Kidney tubule cell (primary cell): ENCODE measurements around the gene PET100.

Source experiments
- DNase-seq: peaks from one replicate; pipeline ENCODE4 v3.0.0-alpha.2; 2018; ENCODE audit warnings: low spot score

PET100 gene

DNA sequence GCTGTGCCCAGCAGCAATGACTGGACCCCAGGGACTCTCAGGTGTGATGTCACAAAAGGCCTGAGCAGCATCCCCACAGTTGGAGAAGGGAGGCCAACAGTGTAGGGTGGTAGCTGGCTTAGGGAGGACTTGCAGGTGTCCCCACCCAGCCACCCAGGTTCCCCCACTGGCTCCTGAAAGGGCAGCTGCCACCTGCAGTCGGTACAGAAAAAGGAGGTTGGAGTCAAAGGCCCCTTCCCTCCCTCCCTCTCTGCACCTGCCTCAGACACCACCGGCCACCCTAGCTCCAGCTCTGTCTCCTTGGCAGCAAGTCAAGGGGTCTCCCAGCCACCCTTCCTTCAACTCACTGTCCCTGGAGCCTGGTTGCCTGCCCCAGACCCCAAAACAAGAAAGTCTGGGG lies 4.1 kb downstream of the PET100 start, which contains the start of gene PCP2:
Gene PCP2 (minus strand): TSS at position 22 of the 400 bp plus-strand sequence. CDS start 262 bp downstream, outside the sequence.
- DNase-seq, result no peak

DNA sequence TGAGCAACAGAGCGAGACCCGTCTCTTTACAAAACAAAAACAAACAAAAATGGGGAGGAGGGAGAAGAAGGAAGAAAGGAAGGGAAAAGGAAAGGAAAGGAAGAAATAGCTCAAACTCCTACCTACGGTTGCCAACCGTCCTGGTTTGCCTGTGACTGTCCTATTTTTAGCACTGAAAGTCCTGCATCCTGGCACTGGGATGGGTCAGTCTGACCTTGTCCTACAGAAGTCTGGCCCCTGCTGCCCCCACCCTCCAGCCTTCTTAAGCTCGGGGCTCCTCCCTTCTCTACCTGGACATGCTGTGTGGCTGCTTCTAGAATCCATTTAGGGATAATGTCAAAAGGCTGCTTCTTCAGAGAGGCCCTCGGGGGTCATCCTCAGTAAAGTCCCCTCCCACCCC lies 6.1 kb downstream of the PET100 start:
- no peak for DNase-seq

DNA sequence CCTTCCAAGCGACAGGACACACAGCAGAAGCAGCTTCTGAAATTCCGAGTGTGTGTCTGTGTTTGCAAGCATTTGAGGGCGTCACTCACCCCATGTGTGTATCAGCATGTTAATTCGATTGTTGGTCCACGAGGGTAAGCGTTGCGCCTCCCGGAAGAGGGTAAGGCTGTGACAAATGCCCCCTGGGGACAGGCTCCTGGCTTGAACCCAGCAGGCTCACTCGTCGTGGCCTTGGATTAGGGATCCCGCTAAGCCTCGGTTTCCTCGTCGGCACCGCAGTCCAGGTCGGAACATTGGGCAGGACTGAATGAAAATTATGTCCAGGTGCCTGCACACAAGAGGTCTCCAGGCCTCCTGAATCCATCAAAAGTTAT lies 6.7 kb downstream of the PET100 start:
- DNase-seq, result no peak

DNA sequence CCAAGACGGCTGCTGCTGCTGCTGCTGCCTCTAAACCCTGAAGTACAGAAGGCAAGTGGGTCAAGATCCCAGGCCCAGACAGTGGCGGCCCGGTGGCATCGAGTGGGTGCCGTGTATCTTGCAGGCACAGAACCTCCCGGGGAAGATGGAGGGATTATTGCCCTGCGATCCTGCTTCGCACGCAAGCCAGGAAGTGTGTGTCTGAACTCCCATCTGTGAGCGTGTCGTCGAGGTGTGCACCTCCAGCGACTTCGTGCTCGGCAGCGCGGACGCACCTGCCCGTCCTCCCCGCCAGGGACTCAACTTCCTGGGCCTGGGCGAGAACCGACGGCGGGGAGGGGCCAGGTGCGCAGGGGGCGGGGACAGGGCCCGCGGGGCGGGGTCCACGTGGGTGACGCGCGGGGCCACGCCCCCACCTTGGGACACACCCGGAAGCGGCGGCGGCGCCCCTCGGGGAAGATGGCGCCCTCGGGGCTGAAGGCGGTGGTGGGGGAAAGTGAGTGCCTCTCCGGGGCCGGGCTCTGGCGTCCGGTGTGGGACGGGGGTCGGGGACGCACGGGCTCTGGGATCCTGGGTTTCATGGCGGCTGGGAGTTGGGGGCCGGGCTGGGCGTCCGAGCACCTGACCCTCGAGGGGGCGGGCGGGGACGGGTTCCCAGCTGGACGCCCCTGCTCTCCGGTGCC lies 7.2 kb downstream of the PET100 start, which contains the start of gene STXBP2:
Gene STXBP2 (plus strand): TSS at position 420 of the 683 bp plus-strand sequence. CDS start 40 bp downstream, at position 460.
- DNase-seq, result peak; percentile 88

DNA sequence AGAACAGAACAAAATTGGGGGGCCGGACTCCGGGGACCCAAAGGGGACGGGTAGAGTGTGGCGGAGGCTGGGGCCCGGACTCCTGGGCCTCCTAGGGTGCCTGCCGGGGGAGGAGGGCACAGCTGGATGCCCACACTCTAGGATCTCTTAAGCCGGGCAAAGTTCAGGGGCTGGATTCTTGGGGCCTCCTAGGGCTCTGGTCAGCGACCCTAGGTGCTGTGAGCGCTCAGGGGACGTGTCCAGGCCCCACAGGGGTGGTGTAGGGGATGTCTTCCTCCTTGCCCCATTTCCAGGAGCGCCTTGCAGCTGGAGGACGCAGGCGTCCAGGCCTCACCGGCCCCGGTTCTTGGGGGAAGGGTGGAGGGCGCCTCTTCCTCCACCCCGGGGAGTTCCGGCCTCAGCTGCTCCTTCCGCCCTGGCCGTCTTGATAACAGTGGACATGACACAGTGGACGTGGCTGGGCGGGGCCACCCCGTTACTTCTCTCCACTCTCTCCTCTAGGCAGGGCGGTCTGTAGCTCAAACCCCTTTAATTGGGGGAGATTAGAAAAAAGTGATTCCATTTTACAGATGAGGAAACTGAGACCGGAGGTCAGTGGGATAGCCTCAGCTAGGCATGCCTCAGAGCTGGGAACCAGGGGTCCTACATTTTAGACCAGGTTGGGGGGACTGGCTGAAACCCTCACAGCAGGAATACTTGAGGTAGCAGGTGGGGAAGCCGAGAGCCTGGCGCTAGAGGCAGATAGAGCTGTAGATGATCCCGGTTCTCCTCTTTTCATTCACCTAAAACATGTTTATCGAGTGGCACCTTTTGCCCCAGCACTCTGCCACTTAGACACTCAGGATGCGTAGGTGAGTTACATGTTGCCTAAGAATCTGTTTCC lies 8.0 kb downstream of the PET100 start:
- peak; percentile 56 for DNase-seq

DNA sequence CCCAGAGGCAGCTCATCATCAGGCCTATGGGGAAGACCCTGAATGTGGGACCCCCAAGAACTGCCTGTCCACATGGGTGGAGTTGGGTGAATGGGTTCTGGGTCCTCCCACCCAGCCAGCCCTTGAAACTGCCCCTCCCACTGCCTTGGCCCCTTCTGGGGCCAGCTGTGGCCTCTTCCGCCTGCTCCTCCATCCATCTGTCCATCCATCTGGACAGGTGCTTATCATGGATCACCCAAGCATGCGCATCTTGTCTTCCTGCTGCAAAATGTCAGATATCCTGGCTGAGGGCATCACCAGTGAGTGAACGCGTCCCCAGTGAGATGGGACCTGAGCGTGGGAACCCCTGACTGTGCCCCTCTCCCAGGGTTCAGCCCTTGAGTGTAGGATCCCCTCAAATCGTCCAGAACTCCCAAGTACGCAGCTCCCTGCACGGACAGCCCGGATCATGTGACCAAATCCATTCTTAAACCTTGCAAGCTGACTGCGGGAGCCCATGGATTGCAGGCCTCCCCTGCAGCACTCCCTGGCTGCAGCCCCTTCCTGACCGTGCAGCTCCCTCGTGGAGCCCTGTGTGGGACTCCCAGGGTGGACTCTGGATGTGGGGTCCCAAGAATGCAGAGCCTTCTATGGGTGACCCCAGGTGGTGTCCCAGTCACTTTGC lies 9.3 kb downstream of the PET100 start:
- no peak for DNase-seq

DNA sequence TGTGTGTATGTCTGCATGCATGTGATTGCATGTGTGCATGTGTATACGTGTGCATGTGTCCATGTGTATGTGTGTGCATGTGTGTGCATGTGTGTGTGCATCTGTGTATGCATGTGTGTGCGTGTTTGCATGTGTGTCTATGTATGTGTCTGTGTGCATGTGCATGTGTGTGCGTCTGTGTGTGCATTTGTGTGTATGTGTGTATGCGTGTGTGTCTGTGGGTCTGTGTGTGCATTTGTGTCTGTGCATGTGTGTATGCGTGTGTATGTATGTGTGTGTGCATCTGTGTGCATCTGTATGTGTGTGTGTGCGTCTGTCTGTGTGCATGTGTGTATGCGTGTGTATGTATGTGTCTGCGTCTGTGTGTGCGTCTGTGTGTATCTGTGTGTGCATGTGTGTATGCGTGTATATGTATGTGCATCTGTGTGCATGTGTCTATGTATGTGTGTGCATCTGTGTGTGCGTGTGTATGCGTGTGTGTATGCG lies 10.3 kb downstream of the PET100 start:
- no peak for DNase-seq

DNA sequence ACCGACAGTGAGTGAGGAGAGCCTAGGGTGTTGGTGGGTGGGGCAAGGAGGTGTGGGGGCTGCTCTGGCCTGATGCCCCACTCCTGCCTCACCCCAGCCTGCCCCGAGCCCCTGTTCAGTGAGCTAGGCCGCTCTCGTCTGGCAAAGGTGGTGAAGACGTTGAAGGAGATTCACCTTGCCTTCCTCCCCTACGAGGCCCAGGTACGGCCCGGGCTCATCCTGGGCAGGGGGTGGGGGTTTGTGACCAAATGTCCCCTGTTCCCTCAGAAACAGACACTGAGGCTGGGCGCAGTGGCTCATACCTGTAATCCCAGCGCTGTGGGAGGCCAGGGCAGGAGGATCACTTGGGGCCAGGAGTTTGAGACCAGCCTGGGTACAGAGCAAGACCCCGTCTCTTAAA lies 11.2 kb downstream of the PET100 start:
- DNase-seq, result no peak

DNA sequence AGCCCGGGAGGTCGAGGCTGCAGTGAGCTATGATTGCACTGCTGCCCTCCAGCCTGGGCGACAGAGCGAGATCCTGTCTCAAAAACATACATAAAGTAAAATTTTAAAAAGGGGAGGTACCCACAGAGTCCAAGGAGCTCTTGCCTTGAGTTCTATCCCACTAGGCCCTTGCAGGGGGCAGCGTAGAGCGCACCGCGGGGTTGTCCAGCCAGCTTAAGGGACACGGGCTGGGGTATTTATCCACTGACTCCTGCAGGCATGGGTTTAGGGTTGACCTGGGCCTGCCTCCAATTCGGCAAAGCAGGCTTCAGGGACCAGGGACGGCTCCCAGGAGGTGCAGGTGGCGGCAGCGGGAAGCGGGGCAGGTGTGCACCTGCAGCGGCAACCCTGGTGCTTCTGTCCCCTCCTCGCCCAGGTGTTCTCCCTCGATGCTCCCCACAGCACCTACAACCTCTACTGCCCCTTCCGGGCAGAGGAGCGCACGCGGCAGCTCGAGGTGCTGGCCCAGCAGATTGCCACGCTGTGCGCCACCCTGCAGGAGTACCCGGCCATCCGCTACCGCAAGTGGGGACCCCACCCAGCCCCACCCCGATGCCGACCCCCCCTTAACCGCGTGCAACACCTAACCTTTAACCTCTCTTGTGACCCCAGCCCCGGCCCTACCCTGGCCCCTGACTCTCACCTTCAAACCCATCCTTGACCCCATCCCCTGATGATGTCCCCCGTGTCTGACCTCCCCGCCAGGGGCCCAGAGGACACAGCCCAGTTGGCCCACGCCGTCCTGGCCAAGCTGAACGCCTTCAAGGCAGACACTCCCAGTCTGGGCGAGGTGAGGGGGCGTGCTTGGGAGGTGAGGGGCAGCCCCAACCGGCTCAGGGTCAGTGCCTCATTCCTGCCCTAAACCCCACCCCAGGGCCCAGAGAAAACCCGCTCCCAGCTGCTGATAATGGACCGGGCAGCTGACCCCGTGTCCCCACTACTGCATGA lies 12.0 kb downstream of the PET100 start:
- DNase-seq, result no peak

DNA sequence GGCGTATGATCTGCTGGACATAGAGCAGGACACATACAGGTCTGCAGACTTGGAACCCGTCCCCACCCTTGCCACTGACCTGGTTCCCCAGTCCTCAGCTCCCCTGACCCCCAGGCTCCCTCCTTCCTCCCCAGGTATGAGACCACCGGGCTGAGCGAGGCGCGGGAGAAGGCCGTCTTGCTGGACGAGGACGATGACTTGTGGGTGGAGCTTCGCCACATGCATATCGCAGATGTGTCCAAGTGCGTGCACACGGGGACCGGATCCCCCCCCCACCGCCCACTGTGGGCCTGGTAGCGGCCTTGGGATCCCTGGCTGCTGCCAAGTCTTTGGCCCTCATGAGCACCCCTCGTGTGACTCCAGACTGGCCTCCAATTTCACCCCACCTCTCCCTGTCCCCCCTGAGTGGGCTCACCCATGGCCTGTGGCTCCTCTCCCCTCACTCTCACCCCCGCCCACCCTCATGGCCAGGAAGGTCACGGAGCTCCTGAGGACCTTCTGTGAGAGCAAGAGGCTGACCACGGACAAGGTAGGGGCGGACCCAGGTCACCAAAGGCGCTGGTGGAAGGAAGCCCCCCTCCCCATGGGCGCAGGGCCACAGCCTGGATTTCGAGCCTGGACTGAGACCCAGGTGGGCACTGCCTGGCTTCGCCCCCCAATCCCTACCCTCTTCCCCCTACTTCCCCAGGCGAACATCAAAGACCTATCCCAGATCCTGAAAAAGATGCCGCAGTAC lies 12.9 kb downstream of the PET100 start:
- DNase-seq, result no peak

DNA sequence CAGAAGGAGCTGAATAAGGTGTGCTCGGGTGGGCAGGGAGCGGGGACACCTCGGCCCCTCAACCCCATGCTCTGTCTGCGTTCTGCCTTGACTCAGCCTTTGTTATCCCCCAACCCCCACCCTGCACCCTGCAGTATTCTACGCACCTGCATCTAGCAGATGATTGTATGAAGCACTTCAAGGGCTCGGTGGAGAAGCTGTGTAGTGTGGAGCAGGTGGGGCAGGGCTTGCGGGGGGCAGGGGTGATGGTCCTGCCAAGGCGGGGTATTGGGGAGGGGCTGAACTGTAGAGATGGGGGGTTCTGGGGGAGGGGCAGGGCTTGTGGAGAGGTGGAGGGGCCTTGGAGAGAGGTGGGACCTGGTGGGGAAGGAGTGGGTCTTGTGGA lies 13.4 kb downstream of the PET100 start:
- DNase-seq, result no peak

DNA sequence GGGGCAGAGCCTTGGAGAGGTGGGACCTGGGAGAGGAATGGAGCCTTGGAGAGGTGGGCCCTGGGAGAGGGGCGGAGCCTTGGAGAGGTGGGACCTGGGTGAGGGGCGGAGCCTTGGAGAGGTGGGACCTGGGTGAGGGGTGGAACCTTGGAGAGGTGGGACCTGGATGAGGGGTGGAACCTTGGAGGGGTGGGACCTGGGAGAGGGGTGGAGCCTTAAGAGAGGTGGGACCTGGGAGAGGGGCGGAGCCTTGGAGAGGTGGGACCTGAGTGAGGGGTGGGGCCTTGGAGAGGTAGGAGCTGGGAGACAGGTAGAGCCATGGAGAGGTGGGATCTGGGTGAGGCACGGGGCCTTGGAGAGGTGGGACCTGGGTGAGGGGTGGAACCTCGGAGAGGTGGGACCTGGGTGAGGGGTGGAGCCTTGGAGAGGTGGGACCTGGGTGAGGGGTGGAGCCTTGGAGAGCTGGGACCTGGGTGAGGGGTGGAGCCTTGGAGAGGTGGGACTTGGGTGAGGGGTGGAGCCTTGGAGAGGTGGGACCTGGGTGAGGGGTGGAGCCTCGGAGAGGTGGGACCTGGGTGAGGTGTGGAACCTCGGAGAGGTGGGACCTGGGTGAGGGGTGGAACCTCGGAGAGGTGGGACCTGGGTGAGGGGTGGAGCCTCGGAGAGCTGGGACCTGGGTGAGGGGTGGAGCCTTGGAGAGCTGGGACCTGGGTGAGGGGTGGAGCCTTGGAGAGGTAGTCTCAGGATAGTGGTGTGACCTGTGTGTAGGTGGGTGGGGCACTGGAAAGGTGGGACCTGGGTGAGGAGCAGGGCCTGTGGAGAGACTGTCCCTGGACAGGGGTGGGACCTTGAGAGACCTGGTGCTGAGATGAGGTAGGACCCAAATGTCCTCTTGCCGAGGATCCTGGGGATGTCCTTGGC lies 14.3 kb downstream of the PET100 start:
- DNase-seq, result peak; percentile 39

DNA sequence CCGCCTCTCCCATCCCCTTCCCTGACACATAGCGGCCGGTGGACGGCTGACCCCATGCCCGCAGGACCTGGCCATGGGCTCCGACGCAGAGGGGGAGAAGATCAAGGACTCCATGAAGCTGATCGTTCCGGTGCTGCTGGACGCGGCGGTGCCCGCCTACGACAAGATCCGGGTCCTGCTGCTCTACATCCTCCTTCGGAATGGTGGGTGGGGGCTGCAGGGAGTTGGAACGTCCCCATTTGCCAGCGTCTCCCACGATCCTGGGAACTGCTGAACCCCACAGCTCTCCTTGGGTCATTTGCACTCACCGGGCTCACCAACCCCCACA lies 14.9 kb downstream of the PET100 start:
- no peak for DNase-seq

DNA sequence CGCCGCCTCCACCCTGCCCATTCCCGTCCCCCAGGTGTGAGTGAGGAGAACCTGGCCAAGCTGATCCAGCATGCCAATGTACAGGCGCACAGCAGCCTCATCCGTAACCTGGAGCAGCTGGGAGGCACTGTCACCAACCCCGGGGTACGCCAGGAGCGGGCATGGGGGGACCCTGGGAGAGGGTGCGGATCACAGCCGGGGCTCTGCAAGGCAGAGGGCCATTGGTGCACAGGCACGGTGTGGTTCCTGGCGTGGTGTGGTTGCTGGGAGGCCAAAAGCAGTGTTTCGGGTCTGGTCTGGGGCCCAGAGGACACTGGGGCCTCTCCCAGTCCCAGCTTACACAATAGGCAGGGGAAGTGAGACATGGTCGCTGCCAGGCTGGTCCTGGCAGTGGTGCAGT lies 15.6 kb downstream of the PET100 start:
- no peak for DNase-seq

DNA sequence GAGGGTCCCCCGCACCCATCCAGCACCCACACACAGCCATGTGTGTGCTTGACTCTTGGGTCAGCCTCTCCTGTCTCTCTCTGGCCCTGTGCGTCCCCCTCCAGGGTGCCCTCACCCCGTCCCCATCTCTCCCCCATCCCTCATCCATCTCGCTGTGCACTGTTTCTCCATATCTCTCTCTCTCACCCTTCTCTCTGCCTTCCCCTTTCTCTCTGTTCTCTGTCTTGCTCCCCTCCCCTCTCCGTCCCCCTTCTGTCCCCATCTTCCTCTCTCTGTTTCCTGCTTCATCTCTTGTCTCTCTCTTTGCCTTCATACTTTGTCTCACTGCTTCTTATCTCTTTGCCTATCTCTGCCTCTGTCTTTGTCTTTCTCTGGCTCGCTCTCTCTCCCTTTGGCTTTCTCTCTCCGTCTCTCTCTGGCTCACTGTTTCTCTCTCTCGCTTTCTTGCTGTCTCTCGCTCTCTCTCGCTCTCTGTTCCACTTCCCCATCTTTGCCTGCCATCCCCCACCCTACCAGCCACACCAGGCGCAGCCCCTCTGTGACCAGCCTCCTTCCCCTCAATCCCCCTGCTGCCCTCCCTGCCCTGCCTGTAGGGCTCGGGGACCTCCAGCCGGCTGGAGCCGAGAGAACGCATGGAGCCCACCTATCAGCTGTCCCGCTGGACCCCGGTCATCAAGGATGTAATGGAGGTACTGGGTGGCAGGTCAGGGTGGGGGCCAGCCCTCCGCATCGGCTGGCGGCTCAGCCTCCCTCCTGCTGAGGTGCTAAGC lies 16.2 kb downstream of the PET100 start:
- no peak for DNase-seq

DNA sequence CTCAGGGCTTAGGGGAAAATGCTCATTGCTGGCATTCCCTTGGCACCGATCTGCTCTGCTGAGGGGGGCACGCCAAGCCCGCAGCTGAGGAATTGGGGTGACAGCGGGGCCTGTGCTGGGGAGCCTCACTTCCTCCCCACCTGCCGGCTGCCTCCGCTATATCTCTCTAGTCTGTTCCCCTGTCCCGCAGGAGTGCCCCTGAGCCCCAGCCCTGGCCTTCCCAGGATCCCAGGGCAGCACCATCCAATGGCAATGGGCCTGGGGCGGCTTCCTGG lies 16.8 kb downstream of the PET100 start:
- no peak for DNase-seq

DNA sequence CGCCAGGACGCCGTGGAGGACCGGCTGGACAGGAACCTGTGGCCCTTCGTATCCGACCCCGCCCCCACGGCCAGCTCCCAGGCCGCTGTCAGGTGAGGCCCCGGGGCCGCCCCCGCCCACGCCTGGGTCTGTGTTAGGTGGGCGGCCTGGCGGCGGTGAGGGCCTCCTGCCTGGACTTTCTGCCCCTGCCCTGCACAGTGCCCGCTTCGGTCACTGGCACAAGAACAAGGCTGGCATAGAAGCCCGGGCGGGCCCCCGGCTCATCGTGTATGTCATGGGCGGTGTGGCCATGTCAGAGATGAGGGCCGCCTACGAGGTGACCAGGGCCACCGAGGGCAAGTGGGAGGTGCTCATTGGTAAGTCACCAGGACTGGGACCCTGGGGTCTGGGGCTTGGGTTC lies 17.6 kb downstream of the PET100 start:
- DNase-seq, result no peak

DNA sequence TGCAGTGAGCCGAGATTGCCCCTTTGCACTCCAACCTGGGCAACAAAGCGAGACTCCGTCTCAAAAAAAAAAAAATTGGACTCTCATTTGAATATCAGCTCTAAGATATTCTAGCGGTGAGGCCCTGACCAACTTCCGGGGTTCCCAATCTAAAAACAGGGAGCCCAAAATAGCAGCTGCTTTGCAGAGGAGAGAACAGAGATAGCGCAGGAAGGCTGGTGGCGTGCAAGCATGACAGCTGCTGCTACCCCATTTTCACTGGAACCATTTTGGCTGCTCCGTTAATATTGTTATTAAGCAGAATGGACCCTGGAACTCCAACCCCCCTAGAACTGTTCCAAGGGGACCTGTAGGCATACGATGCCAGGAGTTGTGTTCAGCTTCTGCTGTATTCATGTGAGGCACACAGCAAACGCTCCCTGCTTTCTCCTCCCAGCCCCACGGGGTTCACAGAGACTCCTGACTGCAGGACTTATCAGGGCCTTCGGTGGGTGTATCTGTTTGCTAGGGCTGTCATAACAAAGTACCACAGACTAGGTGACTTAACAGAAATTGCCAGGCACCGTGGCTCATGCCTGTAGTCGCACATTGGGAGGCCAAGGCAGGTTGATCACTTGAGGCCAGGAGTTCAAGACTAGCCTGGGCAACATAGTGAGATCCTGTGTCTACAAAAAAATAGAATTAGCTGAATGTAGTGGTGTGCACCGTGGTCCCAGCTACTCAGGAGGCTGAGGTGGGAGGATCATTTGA lies 18.8 kb downstream of the PET100 start:
- no peak for DNase-seq

DNA sequence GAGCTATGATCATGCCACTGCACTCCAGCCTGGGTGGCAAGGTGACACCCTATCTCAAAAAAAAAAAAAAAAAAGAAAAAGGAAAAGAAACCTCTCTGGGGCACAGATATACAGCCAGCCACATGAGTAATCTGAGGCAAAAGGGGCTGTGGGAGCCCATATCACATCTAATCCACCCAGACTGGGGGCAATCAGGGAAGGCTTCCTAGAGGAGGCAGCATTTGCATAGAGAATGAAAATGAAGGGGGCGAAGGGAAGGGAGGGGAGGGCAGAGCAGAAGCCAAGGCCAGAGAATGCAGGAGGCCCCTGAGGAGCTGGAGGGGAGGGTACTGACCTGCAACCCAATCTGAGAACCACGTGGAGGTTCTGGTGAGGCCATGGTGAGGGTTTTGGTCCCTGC lies 20.6 kb downstream of the PET100 start:
- DNase-seq, result no peak
